ENCODE results near the gene EXOC6B. TPM values are rescaled to one million over a fixed set of nuclear protein-coding genes. Genes with fewer than 3 reads are reported as not detected.

The EXOC6B gene
- total RNA-seq: 16.4 and 16.9 TPM in 2 replicates

DNA sequence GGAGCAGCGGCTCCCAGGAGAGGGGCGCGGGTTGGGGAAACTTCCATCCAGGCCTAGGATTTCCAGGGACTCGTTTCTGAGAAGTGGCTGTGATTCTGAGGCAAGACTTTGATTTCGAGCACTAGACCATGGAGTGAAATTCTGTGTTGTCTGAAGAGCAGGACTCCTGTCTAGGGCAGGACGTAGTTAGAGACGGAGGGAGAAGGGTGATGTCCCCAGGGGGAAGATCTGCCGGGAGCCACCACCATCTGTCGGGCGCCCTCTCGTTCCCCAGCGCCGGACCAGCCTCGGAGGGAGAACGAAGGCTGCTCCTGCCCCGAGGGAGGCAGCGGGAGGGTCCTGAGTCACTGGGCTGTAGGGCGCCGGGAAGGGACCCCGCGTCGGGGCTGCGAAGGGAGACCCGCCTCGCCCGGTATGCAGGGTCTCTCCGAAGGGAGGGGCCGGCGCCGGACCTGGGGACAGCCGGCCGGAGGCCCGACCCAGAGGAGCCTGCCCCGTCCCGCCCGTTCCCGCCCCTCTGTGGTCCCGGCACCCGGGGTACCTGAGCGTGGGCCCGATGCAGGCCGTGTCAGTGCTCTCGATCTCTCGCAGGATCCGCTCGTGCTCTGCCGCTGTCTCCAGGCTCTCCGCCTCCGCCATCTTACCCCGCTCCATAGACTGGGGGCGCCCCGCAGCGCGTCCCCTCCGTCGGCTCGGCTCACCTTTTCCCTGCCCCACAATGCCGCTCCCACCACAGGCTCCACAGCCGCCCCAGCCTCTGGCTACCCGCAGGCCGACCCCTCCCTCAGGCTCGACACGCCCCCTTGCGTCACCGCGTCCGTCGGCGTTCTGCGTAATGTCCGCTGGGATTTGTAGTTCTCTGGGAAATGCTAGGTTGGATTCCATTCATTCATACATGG lies at the start of gene EXOC6B:
EXOC6B (minus strand) TSS at position 777 of the 899 bp plus-strand sequence.
- intact Hi-C loops (cut with micrococcal nuclease): loop anchor here (1.0 to 10.0 kb wide), 5 partner anchors 33 to 409 kb away; partner anchors contain the start of genes CCT7, PRADC1 and SFXN5

GRCh38 chr2:72871880-72872279 lies 46.0 kb upstream of the EXOC6B start:
- intact Hi-C loops (cut with micrococcal nuclease): no loop called here

- intact Hi-C loops (cut with micrococcal nuclease): no loop called here
Observed at GRCh38 chr2:72871060-72871459, 45.2 kb upstream of the EXOC6B start.

DNA sequence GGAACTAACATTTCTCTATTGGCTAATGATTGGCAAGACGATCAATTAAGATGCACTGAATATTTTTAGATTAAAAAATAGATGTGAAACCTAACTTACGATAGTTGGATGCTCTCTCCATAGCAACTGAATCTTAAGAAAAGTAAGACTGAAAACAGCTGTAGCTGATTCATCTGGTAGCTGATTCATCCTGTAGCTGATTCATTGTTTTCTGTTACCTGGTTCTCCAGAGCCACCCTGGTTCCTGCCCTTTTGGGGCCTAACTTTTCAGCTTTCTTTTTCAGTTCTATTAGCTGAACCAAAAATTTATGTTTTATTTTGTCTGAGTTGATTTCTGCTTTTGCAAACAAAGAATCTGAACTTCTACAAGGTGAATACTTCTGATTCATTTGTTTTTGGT lies 38.7 kb upstream of the EXOC6B start:
- intact Hi-C loops (cut with micrococcal nuclease): no loop called here

GRCh38 chr2:72863046-72863445 lies 37.2 kb upstream of the EXOC6B start:
- intact Hi-C loops (cut with micrococcal nuclease): no loop called here

DNA sequence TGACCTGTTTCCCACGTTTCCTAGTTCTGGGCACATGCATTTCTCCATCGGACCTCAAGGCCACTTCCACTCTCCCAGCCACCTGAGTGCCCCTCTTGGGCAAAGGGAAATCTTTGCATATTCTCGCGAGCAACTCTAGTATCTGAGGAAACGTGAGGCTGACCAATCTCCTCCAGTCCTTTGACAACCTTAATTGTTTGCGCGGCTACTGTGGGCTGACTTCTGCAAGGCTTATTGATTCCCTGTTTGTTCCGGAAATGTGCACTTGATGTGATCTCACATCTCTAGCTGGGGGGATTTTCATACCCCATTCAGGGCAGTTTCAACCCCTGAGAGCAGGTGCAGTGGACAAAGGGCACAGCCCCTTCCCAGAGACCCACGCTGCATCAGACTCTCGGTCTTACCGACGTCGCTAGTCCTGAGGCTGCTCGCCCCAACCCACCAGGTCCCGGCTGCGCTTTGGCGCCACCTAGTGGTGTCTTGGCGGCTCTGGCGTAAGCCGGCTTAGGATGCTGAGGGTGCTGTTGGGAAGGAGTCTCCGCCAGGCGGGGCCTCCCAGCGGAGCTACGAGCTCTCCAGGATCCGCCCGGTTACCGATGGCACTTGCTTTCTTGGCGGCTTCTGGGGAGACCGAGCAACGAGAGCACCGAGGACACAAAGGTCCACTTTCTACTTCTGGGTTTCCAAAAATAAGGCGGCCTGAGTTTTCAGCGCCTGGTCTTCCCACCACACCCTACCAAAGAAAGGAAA lies 36.6 kb upstream of the EXOC6B start:
- intact Hi-C loops (cut with micrococcal nuclease): loop anchor here (1.0 kb wide), 2 partner anchors 37 to 91 kb away; no protein-coding TSS in a partner anchor

DNA sequence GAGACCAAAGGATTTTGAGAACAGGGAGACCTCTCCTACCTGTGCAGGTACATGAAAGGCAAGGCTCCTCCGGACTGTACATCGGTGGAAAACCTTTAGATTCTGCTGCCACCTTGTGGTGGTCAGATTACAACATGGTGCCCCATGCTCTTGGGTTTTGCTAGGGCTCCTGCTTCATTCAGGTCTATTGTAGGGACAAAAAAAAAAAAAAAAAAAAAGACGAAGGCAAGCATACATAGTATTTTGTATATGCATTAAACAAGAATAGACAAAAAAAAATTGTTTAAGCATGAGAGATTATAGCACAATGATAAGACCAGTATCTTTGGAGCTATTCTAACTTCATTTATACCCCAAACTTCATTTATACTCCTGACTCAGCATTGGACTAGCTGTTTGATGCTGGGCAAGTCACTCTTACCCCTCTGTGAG lies 34.0 kb upstream of the EXOC6B start:
- intact Hi-C loops (cut with micrococcal nuclease): loop anchor here (2.0 kb wide), 2 partner anchors 29 to 35 kb away; no protein-coding TSS in a partner anchor

- intact Hi-C loops (cut with micrococcal nuclease): no loop called here
Observed at GRCh38 chr2:72851333-72851732, 25.5 kb upstream of the EXOC6B start.

DNA sequence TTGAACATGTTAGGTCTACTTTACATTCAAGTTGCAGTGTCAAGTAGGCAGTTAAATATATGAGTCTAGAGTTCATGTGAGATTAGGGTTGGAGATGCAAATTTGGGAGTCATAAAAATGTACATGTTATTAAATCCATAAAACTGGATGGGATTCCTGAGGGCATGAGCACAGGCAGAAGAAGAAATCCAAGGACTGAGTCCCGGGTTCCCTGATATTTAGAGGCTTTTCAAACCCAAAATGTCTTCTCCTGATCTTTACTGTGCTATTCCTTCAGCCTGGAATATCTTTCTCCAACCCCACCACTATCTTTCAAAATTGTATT lies 23.3 kb upstream of the EXOC6B start:
- intact Hi-C loops (cut with micrococcal nuclease): no loop called here

DNA sequence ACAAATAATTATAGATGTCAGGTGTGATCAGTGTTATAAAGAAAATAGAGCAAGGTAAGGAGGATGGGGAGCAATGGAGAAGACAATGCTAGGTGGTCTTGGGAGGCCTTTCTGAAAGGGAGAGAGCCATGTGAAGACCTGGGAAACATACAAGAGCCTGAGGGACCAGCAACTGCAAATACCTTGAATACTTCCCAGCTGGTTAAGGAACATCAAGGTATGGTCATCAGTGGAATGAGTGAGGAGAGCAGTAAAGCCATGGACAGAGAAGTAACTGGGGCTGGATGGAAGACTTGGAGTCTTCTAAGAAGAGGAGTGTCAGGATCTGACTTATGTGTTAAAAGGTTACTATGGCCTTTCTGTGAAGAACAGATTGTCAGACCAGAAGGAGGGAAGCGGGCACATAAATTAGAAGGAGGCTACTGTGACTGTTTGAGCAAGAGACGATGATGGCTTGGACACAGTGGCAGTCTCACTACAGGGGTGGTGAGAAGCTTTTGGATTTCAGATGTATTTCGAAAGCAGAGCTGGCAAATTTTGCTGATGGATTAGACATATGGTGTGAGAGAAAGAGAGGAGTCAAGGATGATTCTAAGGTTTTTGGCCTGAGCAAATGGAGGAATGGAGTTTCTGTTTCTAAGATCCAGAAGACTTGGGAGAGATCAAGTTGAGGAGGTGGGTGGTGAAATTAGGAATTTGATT lies 22.8 kb upstream of the EXOC6B start:
- intact Hi-C loops (cut with micrococcal nuclease): no loop called here

- intact Hi-C loops (cut with micrococcal nuclease): no loop called here
Observed at GRCh38 chr2:72847534-72848315, 21.9 kb upstream of the EXOC6B start.

DNA sequence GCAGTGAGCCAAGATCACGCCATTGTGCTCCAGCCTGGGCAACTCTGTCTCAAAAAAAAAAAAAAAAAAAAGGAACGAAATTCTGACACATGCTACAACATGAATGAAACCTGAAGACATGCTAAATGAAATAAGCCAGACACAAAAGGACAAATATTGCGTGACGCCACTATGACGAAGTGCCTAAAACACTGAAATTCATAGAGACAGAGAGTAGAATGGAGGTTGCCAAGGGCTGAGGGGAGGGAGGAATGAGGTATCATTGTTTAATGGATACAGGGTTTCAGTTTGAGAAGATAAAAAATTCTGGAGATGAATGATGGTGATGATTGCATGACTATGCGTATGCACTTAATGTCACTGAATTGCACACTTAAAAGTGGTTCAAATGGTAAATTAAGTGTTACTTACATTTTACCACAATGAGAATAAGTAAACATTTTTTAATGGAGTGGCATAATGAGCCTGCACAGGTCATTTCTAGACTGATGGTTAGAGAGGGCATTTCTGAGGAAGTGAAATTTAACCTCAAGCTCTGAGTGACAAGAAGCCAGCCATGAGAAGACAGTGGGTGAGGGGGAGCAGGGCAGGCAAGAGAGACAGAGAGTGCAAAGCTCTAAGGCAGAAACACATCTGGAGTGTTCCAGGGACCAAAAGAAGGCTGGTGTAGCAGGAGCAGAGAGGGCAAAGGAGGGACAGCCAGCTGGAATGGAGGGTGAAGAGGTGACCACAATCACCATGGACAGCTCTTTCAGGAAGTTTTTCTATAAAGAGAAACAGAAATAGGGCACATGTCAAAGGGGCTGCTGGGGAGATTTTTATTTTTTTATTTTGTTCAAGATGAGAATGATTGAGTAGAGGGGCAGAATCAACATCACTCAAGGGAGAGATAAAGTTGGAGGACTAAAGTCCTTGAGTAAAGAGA lies 20.6 kb upstream of the EXOC6B start:
- intact Hi-C loops (cut with micrococcal nuclease): no loop called here

DNA sequence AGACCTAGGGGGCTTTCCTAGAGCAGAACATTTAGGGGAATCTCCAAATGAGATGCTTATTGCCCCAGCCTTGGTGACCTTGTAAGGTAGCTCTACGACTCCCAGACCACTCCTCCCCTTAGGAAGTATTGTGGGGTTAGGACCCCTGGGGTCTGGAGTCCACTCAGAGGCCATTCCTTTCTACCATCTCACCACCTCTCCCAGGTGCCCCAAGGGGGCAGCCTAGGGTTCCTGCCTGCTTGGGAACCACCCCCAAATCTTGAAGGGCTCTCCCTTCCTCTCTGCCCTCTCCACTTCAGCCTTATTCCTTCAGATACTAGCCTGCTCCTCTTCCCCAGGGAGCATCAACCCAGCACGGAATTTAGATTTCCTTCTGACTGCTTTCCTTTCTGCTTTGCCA lies 17.5 kb upstream of the EXOC6B start:
- intact Hi-C loops (cut with micrococcal nuclease): no loop called here

DNA sequence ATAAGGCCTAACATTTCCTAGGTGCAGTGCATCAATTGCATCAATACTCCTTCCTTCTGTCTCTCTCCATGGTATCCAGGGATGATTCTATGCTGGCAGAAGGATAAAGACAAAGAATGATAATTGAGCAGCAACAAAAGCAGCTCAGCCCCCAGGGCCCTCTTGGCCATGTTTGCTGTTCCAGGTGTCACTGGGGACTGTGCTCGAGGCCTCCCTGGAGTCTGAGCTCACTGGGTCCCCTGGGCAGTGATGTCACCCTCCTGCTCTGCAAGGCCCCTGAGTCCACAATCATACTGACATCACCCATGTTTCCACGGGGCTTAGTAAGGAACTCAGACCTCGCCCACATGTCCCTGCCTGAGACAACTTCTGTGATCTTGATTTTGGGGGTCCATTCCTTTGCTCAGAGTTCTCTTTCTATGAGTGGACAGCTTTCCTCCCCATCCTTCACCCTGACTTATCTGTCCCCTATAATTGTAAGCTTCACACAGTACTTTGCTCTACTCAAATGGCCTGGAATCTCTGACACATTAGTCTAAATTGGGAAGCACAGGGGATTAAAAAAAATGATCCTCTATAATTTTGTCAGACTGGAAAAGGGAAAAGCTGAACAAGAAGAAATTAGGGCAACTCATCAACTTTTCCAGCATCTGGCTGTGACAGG lies 15.8 kb upstream of the EXOC6B start:
- intact Hi-C loops (cut with micrococcal nuclease): no loop called here

GRCh38 chr2:72840066-72840465 lies 14.2 kb upstream of the EXOC6B start:
- intact Hi-C loops (cut with micrococcal nuclease): no loop called here

DNA sequence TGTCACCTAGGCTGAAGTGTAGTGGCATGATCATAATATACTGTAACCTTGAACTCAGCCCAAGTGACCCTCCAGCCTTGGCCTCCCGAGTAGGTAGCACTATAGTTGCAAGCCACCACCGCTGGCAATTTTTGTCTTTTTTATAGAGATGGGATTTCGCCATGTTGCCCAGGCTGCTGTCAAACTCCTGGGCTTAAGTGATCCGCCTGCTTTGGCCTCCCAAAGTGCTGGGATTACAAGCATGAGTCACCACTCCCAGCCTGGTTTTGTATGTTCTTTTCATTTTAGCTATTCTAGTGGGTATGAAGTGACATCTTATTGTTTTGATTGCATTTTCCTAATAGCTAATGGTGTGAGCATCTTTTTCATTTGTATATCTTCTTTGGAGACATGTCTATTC lies 11.3 kb upstream of the EXOC6B start:
- intact Hi-C loops (cut with micrococcal nuclease): no loop called here

DNA sequence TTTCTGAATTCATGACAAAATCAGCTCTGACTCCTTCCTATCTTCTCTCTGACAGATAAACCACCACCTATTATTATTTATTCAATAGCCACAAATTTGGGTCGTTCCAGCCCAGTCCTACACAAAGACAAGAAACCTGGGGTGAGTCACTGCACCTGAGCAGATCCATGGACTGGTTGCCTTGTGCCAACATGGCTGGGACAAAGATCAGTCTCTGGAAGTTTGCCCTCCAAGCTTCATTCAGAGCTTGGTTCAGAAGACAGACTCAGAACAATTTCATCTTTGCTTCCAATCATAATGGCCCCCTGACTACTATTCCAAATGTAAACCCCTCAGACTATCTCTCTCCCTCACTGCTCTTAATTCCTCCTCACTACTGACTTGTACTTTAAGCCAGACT lies 9.6 kb upstream of the EXOC6B start:
- intact Hi-C loops (cut with micrococcal nuclease): no loop called here

DNA sequence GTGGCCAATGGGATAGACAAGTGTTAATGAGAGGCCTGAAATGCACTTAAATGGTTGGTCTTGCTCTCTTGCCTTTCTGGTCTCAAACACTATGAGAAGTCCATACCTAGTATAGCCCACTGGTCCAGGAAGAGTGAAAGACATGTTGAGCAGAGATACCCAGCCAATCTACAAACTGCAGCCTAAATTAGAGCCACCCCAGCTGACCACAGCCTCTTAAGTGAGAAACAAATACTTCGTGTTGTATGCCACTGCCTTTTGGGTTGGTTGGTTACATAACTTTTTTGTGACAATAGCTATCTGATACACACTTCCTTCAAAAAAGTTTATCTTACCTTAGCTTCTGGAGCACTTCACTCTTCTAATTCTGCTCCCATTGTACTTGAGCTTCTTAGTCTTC lies 8.8 kb upstream of the EXOC6B start:
- intact Hi-C loops (cut with micrococcal nuclease): no loop called here

GRCh38 chr2:72833084-72833714 lies 7.4 kb upstream of the EXOC6B start:
- intact Hi-C loops (cut with micrococcal nuclease): no loop called here
